ENCODE results near the gene TMED1.

The TMED1 gene

DNA sequence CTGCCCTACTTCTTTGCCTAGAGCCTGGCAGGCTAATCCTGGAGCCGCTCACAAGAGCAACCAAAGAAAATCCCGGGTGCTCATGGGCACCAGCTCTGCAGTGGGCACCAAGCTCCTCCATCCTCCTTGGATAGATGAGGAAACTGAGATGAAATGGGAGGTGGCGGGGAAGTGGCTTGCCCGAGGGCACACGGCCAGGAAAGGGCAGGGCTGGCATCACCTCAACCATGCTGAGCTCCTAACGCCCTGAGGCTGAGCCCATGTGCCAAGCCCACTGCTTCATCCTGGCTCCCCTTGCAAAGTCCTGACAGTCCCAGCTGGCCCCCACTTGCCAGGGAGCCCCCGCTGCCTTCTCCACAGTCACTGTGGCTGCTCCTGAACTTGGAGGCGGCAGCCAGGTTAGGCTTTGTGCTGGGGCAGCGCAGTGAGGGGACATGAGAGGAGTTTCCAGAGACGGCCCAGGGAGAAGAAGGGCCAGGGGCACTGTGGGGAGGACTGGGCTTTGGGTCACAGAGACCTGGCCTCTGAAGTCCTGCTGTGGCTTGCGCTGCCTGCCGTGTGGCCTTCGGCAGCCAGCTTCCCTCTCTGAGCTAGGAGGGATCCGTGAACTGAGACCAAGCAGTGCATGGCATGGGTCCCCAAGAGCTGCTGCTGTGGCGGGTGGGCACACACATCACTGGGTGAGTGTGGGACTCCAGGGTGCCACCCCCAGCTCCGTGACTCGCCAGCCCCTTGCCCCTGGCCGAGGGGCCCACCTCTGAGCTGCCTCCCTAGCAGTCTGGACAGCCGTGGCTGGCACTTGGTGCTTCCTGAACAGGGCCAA, 17.5 kb downstream of the TMED1 start:
- H3K4me1 ChIP-seq (ENCODE audit: control insufficient read depth, insufficient read depth, low read length) = peaks cover 8% of the 10 kb centered on the region
- H3K27ac ChIP-seq (ENCODE audit: low read length) = no peak overlapping the region
- no peak overlapping the region for H3K4me3 ChIP-seq (ENCODE audit: low read length in 2 of 2)
- no peaks in the 10 kb centered on the region for H3K27me3 ChIP-seq (ENCODE audit: control insufficient read depth in 1 of 2, insufficient read depth in 2 of 2, low read length in 2 of 2)
- peaks cover 23 to 24% of the 10 kb centered on the region in 2 donors for H3K36me3 ChIP-seq (ENCODE audit: control insufficient read depth in 2 of 2, insufficient read depth in 2 of 2, low read length in 2 of 2)
- H3K9me3 ChIP-seq (ENCODE audit: control insufficient read depth in 2 of 2, low read length in 2 of 2) = no peaks in the 10 kb centered on the region
- no peak overlapping the region for H3K9ac ChIP-seq (ENCODE audit: low read length in 2 of 2)

DNA sequence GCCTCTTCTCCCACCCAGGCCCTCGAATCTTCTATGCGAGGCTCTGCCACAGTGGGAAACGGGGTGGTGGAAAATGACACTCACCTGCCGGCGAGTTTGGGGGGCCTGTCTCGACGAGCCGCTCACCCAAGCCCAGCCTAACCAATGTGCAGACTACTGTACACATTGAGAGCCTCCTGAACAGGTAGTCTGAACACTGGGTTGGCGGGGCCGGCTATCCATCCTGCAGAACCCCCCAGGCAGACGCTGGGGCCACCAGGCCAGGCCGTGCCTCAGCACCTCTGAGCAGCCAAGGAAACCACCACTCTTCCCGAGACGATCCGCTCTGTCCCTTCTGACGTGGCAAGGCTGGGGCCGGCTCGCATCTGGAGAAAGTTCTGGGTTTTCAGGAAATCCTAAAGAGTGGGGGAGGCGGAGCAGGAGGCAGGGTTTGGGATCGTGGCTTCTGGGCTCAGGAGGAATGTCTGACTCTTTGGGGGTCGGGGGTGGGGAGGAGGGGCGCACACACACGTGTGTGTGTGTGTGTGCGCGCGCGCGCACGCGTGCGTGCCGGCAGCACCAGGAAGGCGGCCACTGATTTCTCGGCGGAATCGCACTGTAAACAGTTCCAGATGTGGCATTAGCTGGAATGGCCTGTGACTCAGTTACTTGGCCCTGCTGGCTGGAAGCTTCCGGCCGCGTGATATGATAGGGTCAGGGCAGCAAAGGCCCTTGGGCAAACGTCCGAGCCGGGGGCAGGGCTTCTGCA, 18.5 kb downstream of the TMED1 start:
- H3K9me3 ChIP-seq (ENCODE audit: control insufficient read depth in 2 of 2, low read length in 2 of 2) = no peaks in the 10 kb centered on the region
- no peaks in the 10 kb centered on the region for H3K27me3 ChIP-seq (ENCODE audit: control insufficient read depth in 1 of 2, insufficient read depth in 2 of 2, low read length in 2 of 2)
- peak overlapping the region in 1 of 2 donors; percentile 52 for H3K9ac ChIP-seq (ENCODE audit: low read length in 2 of 2)
- peak overlapping the region in 1 of 2 donors; percentile 60 for H3K4me3 ChIP-seq (ENCODE audit: low read length in 2 of 2)
- no peak overlapping the region for H3K27ac ChIP-seq (ENCODE audit: low read length)
- peaks cover 28 to 32% of the 10 kb centered on the region in 2 donors for H3K36me3 ChIP-seq (ENCODE audit: control insufficient read depth in 2 of 2, insufficient read depth in 2 of 2, low read length in 2 of 2)
- peaks cover 8% of the 10 kb centered on the region for H3K4me1 ChIP-seq (ENCODE audit: control insufficient read depth, insufficient read depth, low read length)

GRCh38 chr19:10816691-10817090, 19.3 kb downstream of the TMED1 start:
- H3K4me3 ChIP-seq (ENCODE audit: low read length in 2 of 2) = peak overlapping the region in 1 of 2 donors; percentile 60
- H3K4me1 ChIP-seq (ENCODE audit: control insufficient read depth, insufficient read depth, low read length) = peaks cover 8% of the 10 kb centered on the region
- H3K9me3 ChIP-seq (ENCODE audit: control insufficient read depth in 2 of 2, low read length in 2 of 2) = no peaks in the 10 kb centered on the region
- H3K27me3 ChIP-seq (ENCODE audit: control insufficient read depth in 1 of 2, insufficient read depth in 2 of 2, low read length in 2 of 2) = no peaks in the 10 kb centered on the region
- H3K27ac ChIP-seq (ENCODE audit: low read length) = no peak overlapping the region
- H3K36me3 ChIP-seq (ENCODE audit: control insufficient read depth in 2 of 2, insufficient read depth in 2 of 2, low read length in 2 of 2) = peaks cover 26 to 35% of the 10 kb centered on the region in 2 donors
- peak overlapping the region in 1 of 2 donors; percentile 52 for H3K9ac ChIP-seq (ENCODE audit: low read length in 2 of 2)

DNA sequence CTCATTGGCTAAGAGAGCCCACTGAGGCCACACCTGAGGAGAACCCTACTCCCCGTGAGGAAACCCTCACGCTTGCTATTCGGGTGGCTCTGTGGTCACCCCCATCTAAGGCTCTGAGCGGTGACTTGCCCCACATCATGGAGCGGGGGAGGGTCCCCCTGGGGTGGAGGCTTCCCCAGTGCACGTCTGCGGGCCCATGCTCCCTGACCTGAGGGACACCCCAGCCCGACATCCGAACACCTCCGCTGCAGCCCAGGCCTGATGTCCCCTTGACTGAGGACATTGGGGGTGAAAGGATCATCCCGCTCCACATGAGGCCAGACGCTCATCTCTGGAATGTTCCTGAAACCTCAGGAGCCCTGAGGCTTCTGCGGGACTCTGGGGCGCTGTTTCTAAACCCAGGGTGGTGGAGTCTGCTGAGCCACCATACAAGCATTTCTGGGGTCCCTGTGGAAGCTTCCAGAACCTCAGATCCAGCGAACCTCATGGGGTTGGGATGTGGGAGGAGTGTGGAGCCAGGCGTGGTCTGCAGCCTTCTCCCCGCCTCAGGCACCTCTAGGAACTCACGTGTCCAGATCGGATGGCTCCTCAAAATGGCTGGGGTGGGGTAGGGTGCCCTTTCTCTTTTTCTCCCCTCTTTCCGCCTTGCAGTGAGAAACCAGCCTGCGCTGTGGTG, 19.9 kb downstream of the TMED1 start:
- Histone ChIP-seq H3K9me3 (ENCODE audit: control insufficient read depth in 2 of 2, low read length in 2 of 2) (no peaks in the 10 kb centered on the region), H3K36me3 (ENCODE audit: control insufficient read depth in 2 of 2, insufficient read depth in 2 of 2, low read length in 2 of 2) (peaks cover 22 to 32% of the 10 kb centered on the region in 2 donors), H3K4me3 (ENCODE audit: low read length in 2 of 2) (peak overlapping the region in 1 of 2 donors; percentile 60), H3K27ac (ENCODE audit: low read length) (no peak overlapping the region), H3K9ac (ENCODE audit: low read length in 2 of 2) (no peak overlapping the region), H3K4me1 (ENCODE audit: control insufficient read depth, insufficient read depth, low read length) (peaks cover 8% of the 10 kb centered on the region), H3K27me3 (ENCODE audit: control insufficient read depth in 1 of 2, insufficient read depth in 2 of 2, low read length in 2 of 2) (no peaks in the 10 kb centered on the region)

- no peak overlapping the region for H3K4me3 ChIP-seq (ENCODE audit: low read length in 2 of 2)
- H3K36me3 ChIP-seq (ENCODE audit: control insufficient read depth in 2 of 2, insufficient read depth in 2 of 2, low read length in 2 of 2) = peaks cover 14 to 32% of the 10 kb centered on the region in 2 donors
- no peak overlapping the region for H3K9ac ChIP-seq (ENCODE audit: low read length in 2 of 2)
Observed at GRCh38 chr19:10815007-10815536, 20.9 kb downstream of the TMED1 start.

DNA sequence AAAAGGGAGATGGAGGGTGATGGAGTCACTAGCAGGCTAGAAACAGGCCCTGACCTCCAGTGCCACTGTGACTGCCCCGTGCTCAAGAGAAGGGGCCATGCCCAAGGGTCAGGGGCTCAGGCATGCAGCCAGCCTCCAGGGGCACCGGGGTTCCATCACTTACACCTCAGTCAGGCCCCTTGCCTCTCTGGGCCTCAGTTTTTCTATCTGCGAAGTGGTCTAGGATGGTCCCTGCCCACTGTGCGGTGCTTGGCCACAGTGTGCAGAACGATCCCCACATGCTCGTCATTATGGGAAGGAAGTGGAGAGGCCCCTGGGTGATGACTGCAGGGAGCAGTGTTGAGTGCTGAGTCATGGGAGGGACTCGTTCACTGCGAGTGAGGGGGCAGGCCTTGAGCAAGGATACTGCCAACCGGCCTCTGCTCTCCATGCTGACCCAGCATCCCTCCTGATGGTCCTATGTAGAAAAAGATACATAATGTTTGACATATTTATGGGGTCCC, 23.1 kb downstream of the TMED1 start:
- Histone ChIP-seq H3K9ac (ENCODE audit: low read length in 2 of 2) (no peak overlapping the region), H3K9me3 (ENCODE audit: control insufficient read depth in 2 of 2, low read length in 2 of 2) (no peaks in the 10 kb centered on the region), H3K27me3 (ENCODE audit: control insufficient read depth in 1 of 2, insufficient read depth in 2 of 2, low read length in 2 of 2) (no peaks in the 10 kb centered on the region), H3K4me3 (ENCODE audit: low read length in 2 of 2) (no peak overlapping the region), H3K4me1 (ENCODE audit: control insufficient read depth, insufficient read depth, low read length) (peaks cover 3% of the 10 kb centered on the region), H3K36me3 (ENCODE audit: control insufficient read depth in 2 of 2, insufficient read depth in 2 of 2, low read length in 2 of 2) (peaks cover 10 to 41% of the 10 kb centered on the region in 2 donors), H3K27ac (ENCODE audit: low read length) (no peak overlapping the region)

More at GRCh38 chr19:10815007-10815536, 20.9 kb downstream of the TMED1 start:
- Histone ChIP-seq H3K27me3 (ENCODE audit: control insufficient read depth in 1 of 2, insufficient read depth in 2 of 2, low read length in 2 of 2) (no peaks in the 10 kb centered on the region), H3K9me3 (ENCODE audit: control insufficient read depth in 2 of 2, low read length in 2 of 2) (no peaks in the 10 kb centered on the region), H3K27ac (ENCODE audit: low read length) (no peak overlapping the region), H3K4me1 (ENCODE audit: control insufficient read depth, insufficient read depth, low read length) (peaks cover 8% of the 10 kb centered on the region)

GRCh38 chr19:10812196-10812595, 23.8 kb downstream of the TMED1 start:
- no peaks in the 10 kb centered on the region for H3K4me1 ChIP-seq (ENCODE audit: control insufficient read depth, insufficient read depth, low read length)
- peaks cover 10 to 41% of the 10 kb centered on the region in 2 donors for H3K36me3 ChIP-seq (ENCODE audit: control insufficient read depth in 2 of 2, insufficient read depth in 2 of 2, low read length in 2 of 2)
- no peaks in the 10 kb centered on the region for H3K9me3 ChIP-seq (ENCODE audit: control insufficient read depth in 2 of 2, low read length in 2 of 2)
- H3K27ac ChIP-seq (ENCODE audit: low read length) = no peak overlapping the region
- no peak overlapping the region for H3K9ac ChIP-seq (ENCODE audit: low read length in 2 of 2)
- no peaks in the 10 kb centered on the region for H3K27me3 ChIP-seq (ENCODE audit: control insufficient read depth in 1 of 2, insufficient read depth in 2 of 2, low read length in 2 of 2)
- no peak overlapping the region for H3K4me3 ChIP-seq (ENCODE audit: low read length in 2 of 2)

DNA sequence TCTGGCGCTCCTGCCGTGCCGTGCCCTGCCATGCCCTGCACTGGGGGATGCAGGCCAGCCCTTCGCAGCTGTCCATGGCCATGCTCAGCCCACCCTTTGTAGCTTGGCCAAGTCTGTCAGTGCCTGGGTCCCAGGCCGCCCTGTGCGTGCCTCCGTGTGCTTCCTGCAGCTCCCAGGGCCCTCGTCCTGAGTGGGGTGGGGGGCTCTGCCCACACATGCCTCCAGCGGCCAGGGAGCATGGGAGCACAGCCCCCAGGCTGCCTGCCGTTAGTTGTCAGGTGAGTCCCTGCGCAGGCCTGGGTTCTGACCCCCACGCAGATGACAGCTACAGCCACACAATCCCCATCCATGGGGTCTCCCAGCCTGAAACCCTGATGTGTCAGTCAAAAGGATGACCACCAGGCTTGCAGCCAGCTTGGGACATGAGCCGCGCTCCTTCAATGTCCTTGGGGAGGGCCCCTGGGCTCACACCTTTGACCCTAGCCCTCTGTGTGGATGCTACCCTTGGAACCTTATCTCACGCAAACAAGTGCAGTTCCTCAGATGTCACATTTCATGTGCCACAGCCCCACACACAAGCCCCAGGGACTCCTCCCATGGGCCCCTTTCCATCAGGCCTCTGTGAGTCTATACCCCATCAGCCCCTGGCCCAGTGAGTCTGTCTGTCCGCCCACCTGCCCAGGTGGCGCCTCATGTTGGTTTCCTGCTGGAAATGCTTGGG, 24.5 kb downstream of the TMED1 start:
- no peak overlapping the region for H3K27ac ChIP-seq (ENCODE audit: low read length)
- peaks cover 10 to 41% of the 10 kb centered on the region in 2 donors for H3K36me3 ChIP-seq (ENCODE audit: control insufficient read depth in 2 of 2, insufficient read depth in 2 of 2, low read length in 2 of 2)
- no peaks in the 10 kb centered on the region for H3K9me3 ChIP-seq (ENCODE audit: control insufficient read depth in 2 of 2, low read length in 2 of 2)
- no peak overlapping the region for H3K9ac ChIP-seq (ENCODE audit: low read length in 2 of 2)
- no peaks in the 10 kb centered on the region for H3K4me1 ChIP-seq (ENCODE audit: control insufficient read depth, insufficient read depth, low read length)
- no peaks in the 10 kb centered on the region for H3K27me3 ChIP-seq (ENCODE audit: control insufficient read depth in 1 of 2, insufficient read depth in 2 of 2, low read length in 2 of 2)
- no peak overlapping the region for H3K4me3 ChIP-seq (ENCODE audit: low read length in 2 of 2)

- H3K27me3 ChIP-seq (ENCODE audit: control insufficient read depth in 1 of 2, insufficient read depth in 2 of 2, low read length in 2 of 2) = no peaks in the 10 kb centered on the region
- H3K4me1 ChIP-seq (ENCODE audit: control insufficient read depth, insufficient read depth, low read length) = no peaks in the 10 kb centered on the region
- H3K4me3 ChIP-seq (ENCODE audit: low read length in 2 of 2) = no peak overlapping the region
- H3K36me3 ChIP-seq (ENCODE audit: control insufficient read depth in 2 of 2, insufficient read depth in 2 of 2, low read length in 2 of 2) = peaks cover 20 to 45% of the 10 kb centered on the region in 2 donors
- H3K27ac ChIP-seq (ENCODE audit: low read length) = no peak overlapping the region
- H3K9me3 ChIP-seq (ENCODE audit: control insufficient read depth in 2 of 2, low read length in 2 of 2) = no peaks in the 10 kb centered on the region
- H3K9ac ChIP-seq (ENCODE audit: low read length in 2 of 2) = no peak overlapping the region
Observed at GRCh38 chr19:10809651-10810285, 26.2 kb downstream of the TMED1 start.
